Activated T-helper 17 cell treated with anti-CD3 and anti-CD28 coated beads, Interleukin-2, amount 50 U/mL, for 72 hours (primary cell): ENCODE results near the gene CWF19L2. TPM values are rescaled to one million over a fixed set of nuclear protein-coding genes. Genes with fewer than 3 reads are reported as not detected.
"Not testable (repeated sequence)": the region's sequence is repeated elsewhere in the genome, so short reads cannot be mapped to it uniquely, and the experiment has no call there.

Experiments used
- ATAC-seq: fragments of 150-1000 bp; cut with Tn5 transposase; replicated peaks from 2 replicates; pipeline ENCODE4 v1.10.0; 2021; ENCODE audit warnings: mild to moderate bottlenecking, moderate library complexity
- H3K27ac Mint-ChIP-seq: one replicate; pipeline ENCODE4 v1.8.0; 2022; ENCODE audit warnings: mixed read lengths
- H3K27me3 Mint-ChIP-seq: one replicate; pipeline ENCODE4 v1.8.0; 2022; ENCODE audit warnings: mixed read lengths
- H3K36me3 Mint-ChIP-seq: one replicate; pipeline ENCODE4 v1.8.0; 2022; ENCODE audit warnings: low read depth, mild to moderate bottlenecking, mixed read lengths
- H3K4me1 Mint-ChIP-seq: one replicate; pipeline ENCODE4 v1.8.0; 2022; ENCODE audit warnings: mixed read lengths
- H3K4me3 Mint-ChIP-seq: one replicate; pipeline ENCODE4 v1.8.0; 2022; ENCODE audit warnings: mild to moderate bottlenecking, mixed read lengths
- H3K9me3 Mint-ChIP-seq: one replicate; pipeline ENCODE4 v1.8.0; 2022; ENCODE audit warnings: mixed read lengths
- total RNA-seq, 2 donors: library from RNA; stranded (reverse); gene quantifications; one replicate each; pipeline ENCODE4 v1.2.3, GENCODE V29; 2022

The CWF19L2 gene
- total RNA-seq, 2 donors from 2014 or later, result 14.3 to 15.1 TPM

GRCh38 chr11:107467696-107468095 lies 10.1 kb upstream of the CWF19L2 start:
- Mint-ChIP-seq H3K27me3 (peaks cover 41% of the 10 kb centered on the region), H3K4me3 (no peak overlapping the region), H3K4me1 (no peaks in the 10 kb centered on the region), H3K27ac (no peak overlapping the region), H3K36me3 (peaks cover 5% of the 10 kb centered on the region), H3K9me3 (peaks cover 4% of the 10 kb centered on the region)
- ATAC-seq, result no peak

GRCh38 chr11:107466275-107466866 lies 8.7 kb upstream of the CWF19L2 start:
- H3K9me3 Mint-ChIP-seq, H3K27ac Mint-ChIP-seq, H3K36me3 Mint-ChIP-seq, H3K4me1 Mint-ChIP-seq, H3K4me3 Mint-ChIP-seq, ATAC-seq: not testable (repeated sequence)
- H3K27me3 Mint-ChIP-seq, result peaks cover 36% of the 10 kb centered on the region

- peak; percentile 43 for ATAC-seq
- Mint-ChIP-seq H3K27ac (peak overlapping the region; percentile 95), H3K36me3 (peaks cover 35% of the 10 kb centered on the region), H3K4me3 (peak overlapping the region; percentile 91), H3K27me3 (no peaks in the 10 kb centered on the region), H3K9me3 (no peaks in the 10 kb centered on the region), H3K4me1 (peaks cover 13% of the 10 kb centered on the region)
Measured at GRCh38 chr11:107457205-107457557, 444 bp downstream of the CWF19L2 start.

- ATAC-seq, result no peak
- no peak overlapping the region for H3K4me3 Mint-ChIP-seq
- H3K4me1 Mint-ChIP-seq, result peaks cover 18% of the 10 kb centered on the region
- H3K27ac Mint-ChIP-seq, result peak overlapping the region; percentile 34
- H3K27me3 Mint-ChIP-seq, result no peaks in the 10 kb centered on the region
- peaks cover 68% of the 10 kb centered on the region for H3K36me3 Mint-ChIP-seq
- no peaks in the 10 kb centered on the region for H3K9me3 Mint-ChIP-seq
Measured at GRCh38 chr11:107453594-107454286, 3.9 kb downstream of the CWF19L2 start.

- H3K36me3 Mint-ChIP-seq, result peaks cover 99% of the 10 kb centered on the region
- no peaks in the 10 kb centered on the region for H3K27me3 Mint-ChIP-seq
- H3K4me3 Mint-ChIP-seq, result no peak overlapping the region
- H3K27ac Mint-ChIP-seq, result no peak overlapping the region
- H3K9me3 Mint-ChIP-seq, result no peaks in the 10 kb centered on the region
- no peak for ATAC-seq
- peaks cover 20% of the 10 kb centered on the region for H3K4me1 Mint-ChIP-seq
Measured at GRCh38 chr11:107446822-107447431, 10.7 kb downstream of the CWF19L2 start.

- H3K9me3 Mint-ChIP-seq, result no peaks in the 10 kb centered on the region
- no peak for ATAC-seq
- peaks cover 100% of the 10 kb centered on the region for H3K36me3 Mint-ChIP-seq
- H3K27ac Mint-ChIP-seq, result no peak overlapping the region
- no peaks in the 10 kb centered on the region for H3K27me3 Mint-ChIP-seq
- peaks cover 16% of the 10 kb centered on the region for H3K4me1 Mint-ChIP-seq
- H3K4me3 Mint-ChIP-seq, result no peak overlapping the region
Measured at GRCh38 chr11:107442715-107443215, 14.9 kb downstream of the CWF19L2 start.

GRCh38 chr11:107439586-107440167 lies 17.9 kb downstream of the CWF19L2 start:
- H3K36me3 Mint-ChIP-seq, result peaks cover 94% of the 10 kb centered on the region
- H3K27ac Mint-ChIP-seq, result no peak overlapping the region
- peaks cover 6% of the 10 kb centered on the region for H3K4me1 Mint-ChIP-seq
- H3K27me3 Mint-ChIP-seq, result no peaks in the 10 kb centered on the region
- no peaks in the 10 kb centered on the region for H3K9me3 Mint-ChIP-seq
- no peak overlapping the region for H3K4me3 Mint-ChIP-seq
- ATAC-seq, result no peak

- Mint-ChIP-seq H3K36me3 (peaks cover 90% of the 10 kb centered on the region), H3K4me3 (no peak overlapping the region), H3K9me3 (no peaks in the 10 kb centered on the region), H3K27ac (no peak overlapping the region), H3K27me3 (no peaks in the 10 kb centered on the region), H3K4me1 (no peaks in the 10 kb centered on the region)
- no peak for ATAC-seq
Measured at GRCh38 chr11:107438148-107438547, 19.5 kb downstream of the CWF19L2 start.

- peak overlapping the region; percentile 16 for H3K27ac Mint-ChIP-seq
- H3K9me3 Mint-ChIP-seq, result no peaks in the 10 kb centered on the region
- H3K4me1 Mint-ChIP-seq, result peaks cover 9% of the 10 kb centered on the region
- H3K4me3 Mint-ChIP-seq, result no peak overlapping the region
- H3K36me3 Mint-ChIP-seq, result peaks cover 88% of the 10 kb centered on the region
- peak; percentile 38 for ATAC-seq
- H3K27me3 Mint-ChIP-seq, result no peaks in the 10 kb centered on the region
Measured at GRCh38 chr11:107430525-107430924, 27.1 kb downstream of the CWF19L2 start.

GRCh38 chr11:107427569-107428180 lies 29.9 kb downstream of the CWF19L2 start:
- Mint-ChIP-seq H3K9me3 (no peaks in the 10 kb centered on the region), H3K4me1 (peaks cover 9% of the 10 kb centered on the region), H3K4me3 (no peak overlapping the region), H3K27me3 (no peaks in the 10 kb centered on the region), H3K36me3 (peaks cover 87% of the 10 kb centered on the region), H3K27ac (no peak overlapping the region)
- no peak for ATAC-seq

GRCh38 chr11:107413352-107413751 lies 44.3 kb downstream of the CWF19L2 start:
- H3K27ac Mint-ChIP-seq, result no peak overlapping the region
- H3K4me3 Mint-ChIP-seq, result no peak overlapping the region
- H3K9me3 Mint-ChIP-seq, result no peaks in the 10 kb centered on the region
- H3K36me3 Mint-ChIP-seq, result peaks cover 87% of the 10 kb centered on the region
- peaks cover 5% of the 10 kb centered on the region for H3K4me1 Mint-ChIP-seq
- no peaks in the 10 kb centered on the region for H3K27me3 Mint-ChIP-seq
- ATAC-seq, result no peak

GRCh38 chr11:107408762-107409211 lies 48.8 kb downstream of the CWF19L2 start:
- no peak overlapping the region for H3K27ac Mint-ChIP-seq
- H3K9me3 Mint-ChIP-seq, result peaks cover under 1% of the 10 kb centered on the region
- H3K27me3 Mint-ChIP-seq, result no peaks in the 10 kb centered on the region
- peaks cover 86% of the 10 kb centered on the region for H3K36me3 Mint-ChIP-seq
- no peak overlapping the region for H3K4me3 Mint-ChIP-seq
- no peaks in the 10 kb centered on the region for H3K4me1 Mint-ChIP-seq
- no peak for ATAC-seq

- no peak overlapping the region for H3K4me3 Mint-ChIP-seq
- no peaks in the 10 kb centered on the region for H3K27me3 Mint-ChIP-seq
- no peak overlapping the region for H3K27ac Mint-ChIP-seq
- H3K4me1 Mint-ChIP-seq, result no peaks in the 10 kb centered on the region
- ATAC-seq, result no peak
- H3K9me3 Mint-ChIP-seq, result peaks cover 6% of the 10 kb centered on the region
- peaks cover 89% of the 10 kb centered on the region for H3K36me3 Mint-ChIP-seq
Measured at GRCh38 chr11:107405260-107405659, 52.4 kb downstream of the CWF19L2 start.

- H3K9me3 Mint-ChIP-seq, H3K4me1 Mint-ChIP-seq, ATAC-seq, H3K27me3 Mint-ChIP-seq, H3K27ac Mint-ChIP-seq, H3K4me3 Mint-ChIP-seq: not testable (repeated sequence)
- peaks cover 83% of the 10 kb centered on the region for H3K36me3 Mint-ChIP-seq
Measured at GRCh38 chr11:107401131-107401530, 56.5 kb downstream of the CWF19L2 start.
